WTC11 (cell line): ENCODE results near the gene MPC1. TPM values are rescaled to one million over a fixed set of nuclear protein-coding genes. Genes with fewer than 3 reads are reported as not detected.

Source experiments
- ATAC-seq: fragments of 200-7000 bp; cut with Tn5 transposase; 2 replicates; pipeline ENCODE4 v1.10.0; 2021; ENCODE audit warnings: mild to moderate bottlenecking, moderate library complexity
- CTCF ChIA-PET: fragments of 300-600 bp; sonication (Branson Sonifier 250); formaldehyde crosslinking; loops from one replicate; lab custom pipeline; 2021; ENCODE audit warnings: antibody characterized with exemption; lab: Charles Lee
- POLR2A ChIA-PET: fragments of 350-600 bp; sonication (Branson Sonifier 250); formaldehyde crosslinking; loops from one replicate; lab custom pipeline; 2021; ENCODE audit warnings: antibody characterized with exemption; lab: Charles Lee
- DNase-seq: peaks from one replicate; pipeline ENCODE4 v3.0.0; 2021; ENCODE audit warnings: low spot score
- H3K27ac Mint-ChIP-seq: 2 replicates; pipeline ENCODE4 v1.8.0; 2021; ENCODE audit warnings: mixed read lengths
- H3K27me3 Mint-ChIP-seq: 2 replicates; pipeline ENCODE4 v1.8.0; 2021; ENCODE audit warnings: low read depth, mild to moderate bottlenecking, moderate library complexity, mixed read lengths
- H3K36me3 Mint-ChIP-seq: 2 replicates; pipeline ENCODE4 v1.8.0; 2021; ENCODE audit warnings: mixed read lengths
- H3K4me1 Mint-ChIP-seq: 2 replicates; pipeline ENCODE4 v1.8.0; 2022; ENCODE audit warnings: mixed read lengths
- H3K4me3 Mint-ChIP-seq: 2 replicates; pipeline ENCODE4 v1.8.0; 2021; ENCODE audit warnings: mild to moderate bottlenecking, moderate library complexity, mixed read lengths
- H3K9me3 Mint-ChIP-seq: 2 replicates; pipeline ENCODE4 v1.8.0; 2021; ENCODE audit warnings: mixed read lengths
- AFF4 ChIP-seq: sonication (generic); formaldehyde crosslinking; IDR thresholded peaks from 2 replicates; pipeline ENCODE4 v1.8.1; 2023; ENCODE audit warnings: mild to moderate bottlenecking, missing genetic modification reagents, borderline replicate concordance
- ESRRA ChIP-seq: sonication (generic); formaldehyde crosslinking; IDR thresholded peaks from 2 replicates; pipeline ENCODE4 v1.8.1; 2022; ENCODE audit warnings: mild to moderate bottlenecking, missing genetic modification reagents, borderline replicate concordance
- FOXJ3 ChIP-seq: sonication (generic); formaldehyde crosslinking; IDR thresholded peaks from 2 replicates; pipeline ENCODE4 v1.9.0; 2021; ENCODE audit warnings: missing genetic modification reagents, mild to moderate bottlenecking, borderline replicate concordance
- NR1H2 ChIP-seq: sonication (generic); formaldehyde crosslinking; IDR thresholded peaks from 2 replicates; pipeline ENCODE4 v1.9.0; 2021; ENCODE audit warnings: mild to moderate bottlenecking, moderate library complexity, missing genetic modification reagents
- RORB ChIP-seq: fragments of 250-450 bp; sonication (Bioruptor Pico); IDR thresholded peaks from 2 replicates; pipeline ENCODE4 v1.9.0; 2021; ENCODE audit warnings: mild to moderate bottlenecking
- ZNF121 ChIP-seq: sonication (generic); formaldehyde crosslinking; IDR thresholded peaks from 2 replicates; pipeline ENCODE4 v1.8.0; 2023; ENCODE audit warnings: missing genetic modification reagents
- ZNF425 ChIP-seq: fragments of 250-450 bp; sonication (Bioruptor Pico); conservative IDR thresholded peaks from 2 replicates; pipeline ENCODE4 v1.9.0; 2021; ENCODE audit warnings: mild to moderate bottlenecking
- total RNA-seq: library from RNA; stranded (reverse); gene quantifications from 3 replicates; pipeline ENCODE4 v1.2.3, GENCODE V29; 2021
- TF ChIP-seq, protein P1 (sequence below): sonication (generic); formaldehyde crosslinking; IDR thresholded peaks from 2 replicates; pipeline ENCODE4 v1.8.1; 2022; ENCODE audit warnings: missing genetic modification reagents, borderline replicate concordance
- TF ChIP-seq, protein P2 (sequence below): fragments of 250-450 bp; sonication (Bioruptor Pico); IDR thresholded peaks from 2 replicates; pipeline ENCODE4 v1.8.0; 2021; ENCODE audit warnings: mild to moderate bottlenecking

MPC1 gene
- total RNA-seq, 1 experiment from 2014 or later: 10.7 TPM

DNA sequence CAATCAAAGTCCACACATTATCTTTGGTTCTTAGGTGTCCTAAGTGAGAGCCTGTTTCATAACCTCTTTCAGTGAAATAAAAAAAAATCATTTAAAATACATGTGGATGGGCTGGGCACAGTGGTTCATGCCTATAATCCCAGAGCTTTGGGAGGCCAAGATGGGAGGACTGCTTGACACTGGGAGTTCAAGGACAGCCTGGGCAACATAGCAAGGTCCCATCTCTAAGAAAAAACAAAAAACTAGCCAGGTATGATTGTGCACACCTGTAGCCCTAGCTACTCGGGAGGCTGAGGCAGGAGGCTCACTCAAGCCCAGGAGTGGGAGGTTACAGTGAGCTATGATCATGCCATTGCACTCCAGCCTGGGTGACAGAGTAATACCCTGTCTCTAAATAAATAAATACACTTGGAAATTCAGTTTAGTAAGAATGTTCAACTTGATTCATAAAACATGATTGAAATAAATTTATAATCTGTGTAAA, 3.6 kb downstream of the MPC1 start:
- CTCF ChIA-PET: interaction anchor here (1.4 to 2.9 kb wide), 3 partner anchors 48 to 71 kb away, joined by 5 to 17 read pairs (median 5); partner anchors contain the start of gene PRR18
- no peak overlapping the region for H3K4me3 Mint-ChIP-seq
- ATAC-seq (no peak), DNase-seq (no peak)
- peaks cover 20% of the 10 kb centered on the region for H3K4me1 Mint-ChIP-seq
- H3K27me3 Mint-ChIP-seq: no peaks in the 10 kb centered on the region; the same call in 1 of the 2 replicates
- H3K27ac Mint-ChIP-seq: no peak overlapping the region
- H3K9me3 Mint-ChIP-seq: no peaks in the 10 kb centered on the region
- H3K36me3 Mint-ChIP-seq: no peaks in the 10 kb centered on the region
- TF ChIP-seq ZNF425 (no peak), ESRRA (CRISPR knock-in tag) (no peak), ZNF121 (0 out of 2 replicates have a peak, but pooled peaks have one; percentile 5)
- POLR2A ChIA-PET: no interaction called here

GRCh38 chr6:166377721-166378120, 5.0 kb downstream of the MPC1 start:
- POLR2A ChIA-PET: no interaction called here
- H3K27me3 Mint-ChIP-seq: no peaks in the 10 kb centered on the region
- CTCF ChIA-PET: interaction anchor here (1.9 kb wide), 1 partner anchor 64 kb away, joined by 5 read pairs; no protein-coding TSS in a partner anchor

More at GRCh38 chr6:166377721-166378120, 5.0 kb downstream of the MPC1 start:
- DNase-seq (no peak), ATAC-seq (no peak)
- Mint-ChIP-seq H3K4me1 (peaks cover 27% of the 10 kb centered on the region), H3K36me3 (no peaks in the 10 kb centered on the region), H3K4me3 (no peak overlapping the region), H3K9me3 (no peaks in the 10 kb centered on the region), H3K27ac (no peak overlapping the region)
- TF ChIP-seq, protein P1, sequence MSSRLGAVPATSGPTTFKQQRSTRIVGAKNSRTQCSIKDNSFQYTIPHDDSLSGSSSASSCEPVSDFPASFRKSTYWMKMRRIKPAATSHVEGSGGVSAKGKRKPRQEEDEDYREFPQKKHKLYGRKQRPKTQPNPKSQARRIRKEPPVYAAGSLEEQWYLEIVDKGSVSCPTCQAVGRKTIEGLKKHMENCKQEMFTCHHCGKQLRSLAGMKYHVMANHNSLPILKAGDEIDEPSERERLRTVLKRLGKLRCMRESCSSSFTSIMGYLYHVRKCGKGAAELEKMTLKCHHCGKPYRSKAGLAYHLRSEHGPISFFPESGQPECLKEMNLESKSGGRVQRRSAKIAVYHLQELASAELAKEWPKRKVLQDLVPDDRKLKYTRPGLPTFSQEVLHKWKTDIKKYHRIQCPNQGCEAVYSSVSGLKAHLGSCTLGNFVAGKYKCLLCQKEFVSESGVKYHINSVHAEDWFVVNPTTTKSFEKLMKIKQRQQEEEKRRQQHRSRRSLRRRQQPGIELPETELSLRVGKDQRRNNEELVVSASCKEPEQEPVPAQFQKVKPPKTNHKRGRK (CRISPR knock-in tag): no peak
- TF ChIP-seq NR1H2 (CRISPR knock-in tag) (no peak), FOXJ3 (CRISPR knock-in tag) (no peak), AFF4 (CRISPR knock-in tag) (no peak), RORB (CRISPR knock-in tag) (no peak), ZNF121 (no peak)
- TF ChIP-seq, protein P2, sequence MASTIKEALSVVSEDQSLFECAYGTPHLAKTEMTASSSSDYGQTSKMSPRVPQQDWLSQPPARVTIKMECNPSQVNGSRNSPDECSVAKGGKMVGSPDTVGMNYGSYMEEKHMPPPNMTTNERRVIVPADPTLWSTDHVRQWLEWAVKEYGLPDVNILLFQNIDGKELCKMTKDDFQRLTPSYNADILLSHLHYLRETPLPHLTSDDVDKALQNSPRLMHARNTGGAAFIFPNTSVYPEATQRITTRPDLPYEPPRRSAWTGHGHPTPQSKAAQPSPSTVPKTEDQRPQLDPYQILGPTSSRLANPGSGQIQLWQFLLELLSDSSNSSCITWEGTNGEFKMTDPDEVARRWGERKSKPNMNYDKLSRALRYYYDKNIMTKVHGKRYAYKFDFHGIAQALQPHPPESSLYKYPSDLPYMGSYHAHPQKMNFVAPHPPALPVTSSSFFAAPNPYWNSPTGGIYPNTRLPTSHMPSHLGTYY (CRISPR knock-in tag): no peak
